ENCODE results near the gene LAMA5. TPM values are rescaled to one million over a fixed set of nuclear protein-coding genes. Genes with fewer than 3 reads are reported as not detected.

LAMA5 gene
- polyA plus RNA-seq, 1 of the 3 experiments (the other 2 are of a cell fraction): 27.2 TPM

GRCh38 chr20:62273416-62273815 is 93.7 kb downstream of the LAMA5 start:
- Histone ChIP-seq H3K4me1 (ENCODE audit: control insufficient read depth in 1 of 2, insufficient read depth in 2 of 2, low read depth in 1 of 2, low read length in 1 of 2) (no peaks in the 10 kb centered on the region; a peak in 1 of 4 replicates), H3F3A (replicated peaks; ENCODE audit: insufficient read depth) (no peaks in the 10 kb centered on the region), H3K36me3 (replicated peaks in 1 of 2; ENCODE audit: control insufficient read depth in 1 of 2, insufficient read depth in 2 of 2, low read length in 1 of 2) (peaks cover 3 to 14% of the 10 kb centered on the region in 2 experiments), H2AFZ (ENCODE audit: low read depth) (no peak overlapping the region), H3K9me2 (no peaks in the 10 kb centered on the region), H4K20me1 (ENCODE audit: insufficient read depth) (no peaks in the 10 kb centered on the region), H3K9ac (no peak overlapping the region), H3K27me3 (ENCODE audit: insufficient read depth) (no peaks in the 10 kb centered on the region), H3K79me2 (ENCODE audit: insufficient read depth) (no peaks in the 10 kb centered on the region), H3K27ac (ENCODE audit: low read depth in 2 of 2, low read length in 1 of 2) (no peak overlapping the region), H3K9me3 (no peaks in the 10 kb centered on the region), H3K4me3 (ENCODE audit: low read depth in 2 of 2, low read length in 1 of 2) (no peak overlapping the region), H3K4me2 (no peak overlapping the region)
- TF ChIP-seq TAF1 (IDR thresholded peaks at IDR 0.05; ENCODE audit: borderline replicate concordance, low read depth, low read length) (no peak), CTCF (IDR thresholded peaks at IDR 0.05) (no peak), MAX (IDR thresholded peaks at IDR 0.05; ENCODE audit: low read depth) (no peak), GABPA (IDR thresholded peaks at IDR 0.05; ENCODE audit: low read depth) (no peak), TEAD4 (IDR thresholded peaks at IDR 0.05; ENCODE audit: borderline replicate concordance, insufficient read depth) (no peak), EZH2phosphoT487 (IDR thresholded peaks at IDR 0.05; ENCODE audit: borderline replicate concordance, low read depth) (no peak), RXRA (IDR thresholded peaks at IDR 0.05; ENCODE audit: borderline replicate concordance, low read depth) (no peak), FOXJ3 (CRISPR knock-in tag; IDR thresholded peaks at IDR 0.05) (no peak), USF2 (IDR thresholded peaks at IDR 0.05; ENCODE audit: borderline replicate concordance, low read depth, low read length) (no peak), FOXM1 (IDR thresholded peaks at IDR 0.05; ENCODE audit: low read depth) (no peak), MXI1 (IDR thresholded peaks at IDR 0.05; ENCODE audit: low read depth, low read length) (no peak), YY1 (IDR thresholded peaks at IDR 0.05; ENCODE audit: low read depth) (no peak), SIN3A (IDR thresholded peaks at IDR 0.05; ENCODE audit: borderline replicate concordance, low read depth, low read length) (no peak), NRF1 (IDR thresholded peaks at IDR 0.05; ENCODE audit: low read depth, low read length) (no peak), EP300 (IDR thresholded peaks at IDR 0.05; ENCODE audit: borderline replicate concordance in 1 of 2, low read depth in 1 of 2, low read length in 1 of 2) (no peak), JUND (IDR thresholded peaks at IDR 0.05) (no peak), PBX3 (IDR thresholded peaks at IDR 0.05) (no peak), GATA2 (CRISPR knock-in tag; IDR thresholded peaks at IDR 0.05) (no peak)
- POLR2A ChIA-PET: no interaction called here
- CTCF ChIA-PET: interaction anchor here (0.9 kb wide), 1 partner anchor 95 kb away, joined by 3 read pairs; no protein-coding TSS in a partner anchor
- DNase-seq: no peak
- 96% methylated on average over 18 of the region's 18 CpGs for WGBS (ENCODE audit: low lambda C conversion rate)
